NCI-H1092 (cell line): ENCODE data around the gene RHEX.
"Not testable (repeated sequence)": the region's sequence is repeated elsewhere in the genome, so short reads cannot be mapped to it uniquely, and the experiment has no call there.

Experiments used
- DNase-seq: peaks from one replicate; lab custom pipeline; 2025; lab: John Stamatoyannopoulos, UW

Gene RHEX, protein sequence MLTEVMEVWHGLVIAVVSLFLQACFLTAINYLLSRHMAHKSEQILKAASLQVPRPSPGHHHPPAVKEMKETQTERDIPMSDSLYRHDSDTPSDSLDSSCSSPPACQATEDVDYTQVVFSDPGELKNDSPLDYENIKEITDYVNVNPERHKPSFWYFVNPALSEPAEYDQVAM

DNA sequence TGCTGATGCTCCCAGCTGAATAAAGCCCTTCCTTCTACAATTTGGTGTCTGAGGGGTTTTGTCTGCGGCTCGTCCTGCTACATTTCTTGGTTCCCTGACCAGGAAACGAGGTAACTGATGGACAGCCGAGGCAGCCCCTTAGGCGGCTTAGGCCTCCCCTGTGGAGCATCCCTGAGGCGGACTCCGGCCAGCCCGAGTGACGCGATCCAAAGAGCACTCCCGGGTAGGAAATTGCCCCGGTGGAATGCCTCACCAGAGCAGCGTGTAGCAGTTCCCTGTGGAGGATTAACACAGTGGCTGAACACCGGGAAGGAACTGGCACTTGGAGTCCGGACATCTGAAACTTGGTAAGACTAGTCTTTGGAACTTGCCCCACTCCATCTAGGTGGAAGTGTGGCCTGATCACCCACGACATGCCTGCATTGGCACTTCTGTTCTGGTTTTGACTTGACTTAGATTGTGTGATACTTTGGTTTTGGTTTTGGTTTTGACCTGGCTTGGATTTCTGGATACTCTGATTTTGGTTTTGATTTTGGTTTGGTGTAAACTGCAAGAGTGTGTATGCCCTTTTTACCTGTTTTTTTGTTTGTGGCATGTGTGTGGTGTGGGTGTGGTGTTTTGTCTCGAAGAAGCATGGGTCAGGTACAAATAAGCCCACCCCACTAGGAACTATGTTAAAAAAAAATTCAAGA is at the start of gene RHEX:
Gene RHEX, plus strand, starts transcription at position 255 of the 692 bp plus-strand sequence. CDS start 44,656 bp downstream, outside the sequence.
- not testable (repeated sequence) for DNase-seq

DNA sequence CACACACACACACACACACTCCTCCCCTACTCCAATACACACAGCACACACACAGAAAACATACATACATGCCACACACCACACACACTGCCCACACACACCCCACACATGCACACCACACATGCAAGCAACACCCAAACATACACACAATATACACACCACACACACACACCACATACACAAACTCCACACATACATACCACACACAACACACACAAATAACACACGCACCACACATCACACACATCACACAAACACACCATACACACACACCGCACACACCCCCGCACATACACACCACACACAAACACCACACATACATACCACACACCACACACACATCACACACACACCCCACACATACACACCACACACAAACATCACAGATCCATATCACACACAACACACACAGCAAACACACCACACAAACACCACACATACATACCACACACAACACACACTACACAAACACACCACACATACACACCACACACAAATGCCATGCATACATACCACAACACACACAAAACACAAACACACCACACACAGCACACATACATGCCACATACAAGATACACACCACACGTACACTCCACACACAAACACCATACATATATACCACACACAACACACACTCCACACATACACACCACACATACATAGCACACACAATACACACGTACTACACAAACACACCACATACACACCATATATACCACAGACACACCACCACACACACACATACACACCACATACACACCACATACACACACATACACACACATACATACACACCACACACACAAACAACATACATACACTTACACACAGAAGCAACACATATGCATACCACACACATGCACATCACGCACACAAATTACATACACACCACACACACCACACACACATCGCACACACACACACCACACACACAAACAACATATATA is 48.8 kb upstream of the RHEX start:
- DNase-seq, result no peak

DNA sequence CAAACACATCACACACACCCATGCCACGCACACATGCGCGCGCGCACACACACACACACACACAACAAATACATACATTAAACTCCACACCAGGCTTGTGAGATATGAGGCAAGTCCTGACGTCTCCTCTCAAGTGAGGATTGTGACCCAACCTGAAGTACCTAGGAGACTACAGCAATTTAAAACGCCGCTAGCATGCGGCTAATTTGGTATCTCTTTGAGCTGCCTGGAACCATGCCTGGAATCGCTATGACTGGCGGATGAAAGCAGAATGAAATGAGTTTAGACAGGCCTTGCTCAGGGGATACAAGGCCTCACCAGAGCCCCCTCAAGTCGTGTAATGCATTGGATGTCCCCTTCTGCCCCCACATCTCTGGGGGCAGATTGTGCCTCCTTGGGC is 48.1 kb upstream of the RHEX start:
- DNase-seq, result peak; percentile 29

DNA sequence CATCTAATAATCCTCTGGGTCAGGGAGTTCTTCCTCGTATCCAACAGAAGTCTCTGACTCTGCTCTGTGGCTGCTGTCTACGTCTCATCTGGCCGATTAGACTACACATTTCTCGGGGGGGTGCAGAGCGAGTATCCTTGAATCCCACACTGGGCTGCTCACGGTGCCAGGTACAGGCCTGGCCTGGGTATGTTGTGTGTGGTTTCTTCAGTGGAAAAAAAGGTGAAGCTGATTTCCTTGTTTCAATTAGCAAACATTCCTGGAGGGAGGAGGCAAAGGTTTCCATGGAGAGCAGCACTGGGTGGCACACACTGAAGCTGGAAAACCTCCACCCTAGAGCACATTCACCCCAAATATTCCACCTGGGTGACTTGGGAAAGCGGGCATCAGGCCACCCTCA is 47.7 kb upstream of the RHEX start:
- no peak for DNase-seq

DNA sequence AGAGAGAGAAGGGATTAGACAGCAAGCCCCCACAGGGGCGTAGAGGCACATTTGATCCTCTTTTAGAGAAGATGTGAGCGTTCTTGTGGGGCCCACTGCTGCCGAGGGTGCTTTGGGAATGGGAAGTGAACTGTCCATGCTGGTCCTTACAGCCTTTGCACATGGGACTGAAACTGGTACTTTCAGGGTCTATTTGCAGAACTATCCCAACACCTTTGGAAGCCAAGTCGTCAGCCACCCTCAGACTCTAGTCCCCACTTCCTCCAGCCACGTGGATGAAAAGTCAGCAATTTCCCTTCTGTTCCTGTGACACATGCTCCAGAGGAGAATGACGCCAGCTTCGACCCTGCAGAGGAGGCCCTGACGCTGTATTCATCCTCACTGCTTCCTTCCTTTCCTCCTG is 47.2 kb upstream of the RHEX start:
- DNase-seq, result no peak

DNA sequence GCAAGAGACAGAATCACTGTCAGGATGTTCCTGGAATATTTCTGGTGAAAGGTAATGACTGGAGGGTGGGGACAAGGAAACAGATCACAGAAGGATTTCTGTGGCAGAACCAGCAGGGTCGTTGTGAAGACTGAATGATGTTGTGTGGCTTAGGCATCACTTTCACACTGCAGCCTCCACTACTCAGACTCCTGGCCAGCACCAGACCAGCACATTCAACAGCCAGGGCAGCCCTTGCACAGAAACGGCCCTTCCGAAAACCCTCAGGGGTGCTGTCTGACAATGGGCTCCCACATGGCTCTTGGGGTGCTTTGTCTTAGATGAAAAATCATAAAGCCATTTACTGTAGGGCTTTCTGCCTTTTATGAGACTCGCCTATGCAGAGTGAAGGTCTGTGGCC is 46.0 kb upstream of the RHEX start:
- DNase-seq, result no peak

DNA sequence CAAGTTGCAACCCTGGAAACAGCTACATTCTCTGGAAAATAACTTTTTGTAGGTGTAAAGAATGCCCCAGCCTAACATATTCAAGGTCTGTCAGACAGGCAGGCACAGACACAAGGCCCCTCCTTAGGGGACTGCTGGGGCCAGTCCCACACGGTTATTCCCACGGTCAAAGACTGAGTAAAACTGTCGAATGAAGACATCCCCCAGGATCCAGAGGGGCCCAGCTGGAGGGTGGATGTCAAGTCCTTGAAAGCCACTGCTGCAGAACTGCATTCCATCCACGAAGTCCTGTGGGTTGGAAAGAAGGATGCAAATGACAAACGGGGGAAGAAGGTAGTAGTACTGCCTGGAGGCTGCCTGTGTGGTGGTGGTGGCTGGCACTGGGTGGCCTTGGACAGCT is 42.9 kb upstream of the RHEX start:
- DNase-seq, result no peak

DNA sequence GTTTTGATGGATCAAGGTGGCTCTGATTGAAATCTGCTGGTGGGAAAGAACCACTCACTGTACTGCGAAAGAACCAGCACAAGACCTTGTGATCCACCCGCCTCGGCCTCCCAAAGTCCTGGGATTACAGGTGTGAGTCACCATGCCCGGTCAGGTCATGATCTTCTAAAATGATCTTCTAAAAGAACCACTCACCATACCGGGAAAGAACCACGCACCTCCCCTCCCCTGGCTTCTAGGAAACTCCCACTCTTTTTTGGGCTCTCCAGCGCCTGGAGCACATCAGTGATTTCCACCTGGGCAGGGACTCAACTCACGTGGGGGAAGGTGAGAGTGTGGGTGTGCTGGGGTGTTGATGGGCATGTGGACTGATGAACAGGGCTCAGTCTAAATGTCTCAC is 41.9 kb upstream of the RHEX start:
- no peak for DNase-seq

DNA sequence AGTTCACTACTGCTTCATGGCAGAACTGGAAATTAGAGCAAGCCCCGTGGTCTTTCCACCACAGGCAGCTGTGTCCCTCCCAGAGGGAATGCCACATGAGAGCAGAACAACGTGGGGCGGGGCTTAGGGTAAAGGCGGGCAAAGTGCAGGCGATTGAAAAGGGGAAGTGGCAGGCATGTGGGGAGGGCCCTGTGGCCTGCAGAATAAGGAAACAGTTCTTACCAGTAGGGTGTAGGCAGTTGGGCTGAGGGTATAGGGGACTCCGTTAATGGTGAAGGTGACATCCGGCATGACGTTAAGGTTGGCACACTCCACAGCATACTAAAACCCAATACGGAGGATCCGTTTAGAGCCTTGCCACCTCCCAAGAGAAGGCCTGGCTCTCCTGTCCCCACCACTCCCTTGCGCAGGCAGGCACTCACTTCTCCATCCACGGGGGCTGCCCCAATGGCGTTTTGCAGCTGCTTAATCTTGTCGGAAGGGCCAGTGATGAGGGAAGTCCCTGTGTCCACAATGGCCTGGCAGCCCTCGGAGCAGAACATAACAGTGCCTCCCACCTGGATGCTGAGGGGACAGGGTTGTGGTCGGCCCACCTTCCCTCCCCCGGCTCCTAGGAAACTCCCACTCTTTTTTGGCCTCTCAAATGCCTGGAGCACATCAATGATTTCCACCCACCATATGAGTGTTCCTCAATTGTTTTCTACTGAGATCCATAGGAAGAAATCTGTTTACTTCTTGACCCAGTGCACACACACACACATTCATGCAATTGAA is 40.7 kb upstream of the RHEX start:
- no peak for DNase-seq

DNA sequence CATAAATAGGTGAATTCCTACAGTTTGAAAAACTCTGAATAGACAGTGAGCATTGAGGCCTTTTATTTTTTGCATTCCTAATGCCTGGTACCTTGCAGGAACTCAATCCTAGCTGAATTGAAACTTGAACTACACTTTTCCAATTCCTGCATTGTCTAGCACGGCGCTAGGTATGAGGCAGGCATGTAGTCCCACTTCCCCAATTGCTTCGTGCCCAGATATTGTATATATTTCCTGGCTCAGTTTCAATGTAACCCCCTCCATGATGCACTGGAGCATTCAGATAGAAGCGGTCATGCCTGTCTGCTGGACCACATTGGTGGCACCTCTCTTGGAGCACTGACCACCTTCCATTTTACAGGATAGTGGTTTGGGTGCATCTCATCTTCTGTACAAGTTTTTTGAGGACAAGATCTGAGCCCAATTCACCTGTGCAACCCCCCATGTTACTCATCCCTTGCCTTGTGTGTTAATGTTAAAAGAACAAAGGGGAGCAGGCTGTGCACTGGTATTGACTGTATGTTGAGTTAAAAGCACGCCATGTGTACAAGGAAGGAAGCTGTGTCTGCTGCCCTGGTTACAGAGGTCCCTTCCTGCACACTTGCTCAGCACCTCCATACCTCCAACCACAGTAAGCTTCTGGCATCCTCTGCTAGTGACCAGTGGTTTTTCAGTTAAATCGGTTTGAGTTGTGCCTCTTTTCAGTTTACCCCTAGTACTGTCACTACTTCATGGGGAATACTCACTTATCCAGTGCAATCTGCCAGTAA is 39.8 kb upstream of the RHEX start:
- no peak for DNase-seq

DNA sequence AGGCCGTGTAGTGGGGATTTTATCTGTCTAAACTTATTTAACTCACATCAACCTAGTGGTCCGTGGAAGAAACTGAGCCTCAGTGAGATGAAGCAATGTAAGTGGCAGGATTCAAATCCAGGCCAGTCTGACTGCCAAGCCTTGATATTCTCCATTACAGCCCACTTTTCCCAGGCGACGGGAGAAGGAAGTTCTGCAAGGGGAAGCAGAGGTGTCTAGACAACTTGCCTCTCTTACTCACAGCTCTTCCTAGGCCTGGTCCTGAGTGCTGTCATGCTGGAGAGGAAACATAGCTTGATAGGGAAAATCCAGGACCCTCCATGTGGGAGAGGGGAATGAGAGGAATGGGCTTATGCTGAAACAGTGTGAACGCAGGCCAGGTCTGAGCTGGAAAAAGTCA is 38.4 kb upstream of the RHEX start:
- no peak for DNase-seq

DNA sequence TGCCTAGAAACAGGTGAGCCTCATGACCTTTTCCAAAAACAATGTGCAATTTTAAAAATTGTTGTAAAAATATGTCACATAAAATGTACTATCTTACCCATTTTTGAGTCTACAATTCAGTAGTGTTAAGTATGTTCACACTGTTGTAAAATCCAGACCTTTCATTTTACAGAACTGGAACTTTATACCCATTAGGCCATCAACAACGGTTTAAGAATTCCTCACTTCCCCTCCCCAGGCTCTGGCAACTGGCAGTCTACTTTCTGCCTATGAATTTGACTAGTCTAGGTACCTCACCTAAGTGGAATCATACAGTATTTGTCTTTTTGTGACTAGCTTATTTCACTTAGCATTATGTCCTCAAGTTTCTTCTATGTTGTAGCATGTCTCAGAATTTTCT is 37.9 kb upstream of the RHEX start:
- no peak for DNase-seq

DNA sequence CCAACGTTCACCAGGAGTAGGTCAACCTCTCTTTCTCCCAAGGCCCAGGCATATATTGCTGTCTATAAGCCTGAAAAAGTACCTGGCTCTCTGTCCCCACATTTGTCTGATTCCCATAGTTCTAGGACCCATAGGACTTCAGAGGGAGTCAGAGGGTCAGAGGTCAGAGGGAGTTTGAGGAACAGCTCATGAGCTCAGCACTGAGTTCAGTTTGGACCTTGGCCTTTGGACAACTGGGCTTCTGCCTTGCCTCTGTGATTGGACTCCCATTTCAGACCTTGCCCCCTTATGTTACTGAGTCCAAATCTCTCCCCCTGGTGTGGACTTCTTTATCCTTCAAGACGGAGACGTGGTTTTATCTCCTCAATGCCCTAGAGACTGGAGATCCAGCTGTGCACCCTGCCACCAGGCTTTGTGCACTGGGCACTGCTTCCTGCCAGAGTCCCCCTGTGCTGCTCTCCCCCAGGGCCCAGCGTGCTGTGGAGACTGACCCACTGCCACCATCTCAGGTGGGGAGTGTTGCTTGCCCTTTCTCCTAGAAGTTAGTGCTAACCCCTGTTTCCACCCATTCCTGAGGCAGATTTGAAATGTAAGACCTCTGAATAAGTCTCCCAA is 32.5 kb upstream of the RHEX start:
- DNase-seq, result no peak

DNA sequence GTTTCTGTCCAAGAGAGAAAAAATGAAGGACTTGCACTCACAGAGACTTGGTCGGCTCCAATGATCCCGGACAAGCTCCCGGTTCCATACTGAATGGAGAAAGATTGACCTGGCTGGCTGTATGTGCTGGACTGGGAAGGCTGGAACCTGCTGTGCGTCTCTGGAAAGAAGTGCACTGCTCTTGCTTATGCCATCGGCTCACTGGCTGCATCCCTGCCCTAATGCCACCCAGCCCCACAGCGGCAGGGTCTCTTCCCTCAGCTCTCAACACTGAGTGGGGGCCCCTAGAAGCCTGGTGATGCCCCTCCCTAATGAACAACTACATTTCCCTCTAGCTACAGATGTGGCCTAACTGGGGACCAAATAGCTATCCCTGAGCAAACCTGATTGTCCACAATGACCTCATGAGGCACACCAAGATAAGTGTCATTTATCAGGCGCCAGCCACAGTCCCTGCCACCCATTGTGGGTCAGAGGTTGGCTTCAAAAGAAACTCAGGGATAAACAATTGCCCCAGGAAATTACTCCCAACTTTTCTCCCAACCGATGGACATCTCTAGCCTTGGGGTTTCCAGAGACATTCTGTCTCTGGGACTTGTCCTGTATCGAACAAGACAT is 31.9 kb upstream of the RHEX start:
- no peak for DNase-seq

DNA sequence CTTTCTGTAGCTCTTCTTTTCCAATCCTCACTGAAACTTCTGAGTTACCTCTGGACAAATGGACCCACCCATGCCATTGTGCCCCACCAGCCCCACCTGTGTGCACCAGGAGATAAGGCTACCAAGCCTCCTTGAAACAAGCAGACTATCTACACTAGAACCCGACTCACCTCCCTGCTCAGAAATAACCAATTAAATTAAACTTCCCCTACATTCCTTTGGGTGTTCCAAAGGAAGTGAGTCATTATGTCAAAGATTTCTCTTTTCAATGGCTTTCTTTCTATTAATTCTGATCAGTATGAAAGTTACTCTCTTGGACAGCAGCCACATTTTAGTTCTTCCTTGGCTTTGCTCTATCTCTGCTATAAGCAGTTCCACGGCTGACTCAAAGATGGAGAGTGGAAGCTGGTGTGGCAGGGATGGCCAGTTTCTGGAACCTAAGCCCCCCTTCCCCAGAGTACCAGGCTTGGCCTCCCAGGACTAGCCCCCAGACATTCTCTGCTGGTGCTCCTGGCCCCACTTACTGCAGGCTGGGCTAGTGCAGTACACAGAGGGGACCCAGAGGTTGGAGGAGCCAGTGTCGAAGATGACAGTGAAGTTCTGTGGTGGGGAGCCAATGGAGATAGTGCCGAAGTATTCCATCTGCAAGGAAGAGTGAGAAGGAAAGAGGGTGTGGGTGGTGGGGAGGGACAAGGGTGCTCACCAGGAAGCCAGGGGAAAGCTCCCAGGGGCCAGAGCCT is 31.2 kb upstream of the RHEX start:
- no peak for DNase-seq

DNA sequence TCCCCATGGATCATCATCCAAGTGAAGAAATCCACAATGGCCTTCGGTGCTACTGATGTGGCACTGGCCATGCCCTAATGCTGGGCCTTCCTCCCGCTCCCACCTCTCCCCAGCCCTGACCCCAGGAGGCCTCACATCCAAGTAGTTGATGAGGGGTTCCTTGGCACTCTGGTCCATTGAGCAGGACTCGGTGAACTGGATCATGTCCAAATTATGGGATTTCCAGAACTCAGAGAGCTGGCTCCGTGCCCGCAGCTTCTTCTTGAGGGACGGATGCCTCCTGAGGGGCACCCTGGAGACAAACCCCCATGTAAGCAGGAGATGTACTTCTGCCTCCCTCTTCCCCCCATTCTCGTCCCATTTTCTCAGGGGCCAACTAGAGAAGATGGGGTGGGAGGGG is 30.2 kb upstream of the RHEX start:
- DNase-seq, result no peak

DNA sequence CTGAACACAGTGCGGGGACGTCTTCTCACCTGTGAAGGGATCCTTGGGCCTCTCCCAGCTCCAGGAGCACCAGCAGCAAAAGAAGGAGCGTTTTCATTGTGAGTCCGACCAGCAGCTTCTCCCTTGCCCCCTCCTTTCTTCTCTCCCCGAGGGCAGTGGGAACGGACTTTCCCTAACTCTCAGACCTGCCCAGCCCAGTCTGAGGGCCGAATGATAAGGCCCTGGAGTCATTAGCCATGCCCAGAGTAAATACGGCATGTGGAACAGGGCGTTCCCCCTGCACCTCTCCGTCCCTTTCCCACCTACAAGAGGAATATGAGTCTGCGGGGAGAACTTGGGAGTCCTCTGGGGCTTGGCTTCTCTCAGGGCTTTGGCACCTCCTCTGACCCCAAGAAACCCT is 29.3 kb upstream of the RHEX start, which contains the start of gene CTSE:
Gene CTSE, minus strand, starts transcription at position 201 of the 400 bp plus-strand sequence. Its CDS starts 104 bp downstream, at position 97.
- no peak for DNase-seq

DNA sequence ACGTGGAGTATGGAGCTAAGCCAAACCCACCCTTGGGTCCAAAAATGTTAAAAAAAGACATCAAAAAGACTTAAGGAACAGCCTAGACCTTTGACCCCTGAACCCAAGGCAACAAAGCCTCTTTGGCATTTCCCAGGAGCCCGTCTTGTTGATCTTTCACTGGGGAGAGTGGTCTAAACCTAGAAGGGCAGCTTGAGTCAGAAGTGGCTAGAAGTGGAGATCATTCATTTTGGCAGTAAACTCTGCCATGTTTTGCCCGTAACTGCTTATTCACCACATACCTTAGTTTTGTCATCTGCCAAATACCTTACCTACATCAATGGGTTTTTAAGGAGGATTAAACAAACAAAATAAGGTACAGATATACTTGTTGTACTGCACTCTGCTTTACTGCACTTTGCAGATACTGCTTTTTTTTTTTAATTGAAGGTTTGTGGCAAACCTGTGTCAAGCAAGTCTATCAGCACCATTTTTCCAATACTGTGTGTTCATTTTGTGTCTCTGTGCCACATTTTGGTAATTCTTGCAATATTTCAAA is 27.6 kb upstream of the RHEX start:
- no peak for DNase-seq

DNA sequence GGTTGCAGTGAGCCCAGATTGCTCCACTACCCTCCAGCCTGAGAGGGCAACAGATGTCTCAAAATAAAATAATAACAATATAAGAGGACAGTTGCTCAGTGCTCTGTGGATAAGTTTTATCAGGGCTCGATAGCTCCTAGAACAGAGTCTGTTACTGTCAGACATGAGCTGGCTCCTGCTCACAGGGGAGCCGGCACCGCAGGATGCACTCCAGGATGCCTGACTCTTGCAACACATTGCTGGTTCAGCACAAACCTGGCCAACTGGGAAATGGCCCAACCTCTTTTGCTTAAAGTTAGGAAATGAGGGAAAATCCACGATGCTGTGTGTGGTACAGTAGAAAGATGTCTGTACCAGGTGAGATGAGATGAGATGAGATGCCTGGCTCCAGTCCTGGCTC is 23.5 kb upstream of the RHEX start:
- no peak for DNase-seq
